Activated CD4-positive, alpha-beta memory T cell treated with anti-CD3 and anti-CD28 coated beads for 36 hours (primary cell): ENCODE data around the gene SLC35B1. TPM values are rescaled to one million over a fixed set of nuclear protein-coding genes. Genes with fewer than 3 reads are reported as not detected.
A peak's percentile ranks its signal among the peaks of the same experiment; 100 is the strongest.

Experiments used
- CTCF ChIA-PET: fragments of 350-600 bp; sonication (Branson Sonifier 250); formaldehyde crosslinking; loops from one replicate; lab custom pipeline; 2021; ENCODE audit warnings: antibody characterized with exemption, inconsistent platforms; lab: Charles Lee
- POLR2A ChIA-PET: fragments of 350-600 bp; sonication (Branson Sonifier 250); formaldehyde crosslinking; loops from one replicate; lab custom pipeline; 2021; ENCODE audit warnings: antibody characterized with exemption; lab: Charles Lee
- DNase-seq: peaks from one replicate; pipeline ENCODE4 v3.0.0-alpha.2; 2020
- H3K27ac Mint-ChIP-seq: one replicate; pipeline ENCODE4 v1.8.0; 2021; ENCODE audit warnings: mixed read lengths
- H3K27me3 Mint-ChIP-seq: one replicate; pipeline ENCODE4 v1.8.0; 2021; ENCODE audit warnings: mixed read lengths
- H3K36me3 Mint-ChIP-seq: one replicate; pipeline ENCODE4 v1.8.0; 2021; ENCODE audit warnings: mixed read lengths
- H3K4me1 Mint-ChIP-seq: one replicate; pipeline ENCODE4 v1.8.0; 2021; ENCODE audit warnings: low read depth, mixed read lengths
- H3K4me3 Mint-ChIP-seq: one replicate; pipeline ENCODE4 v1.8.0; 2021; ENCODE audit warnings: mild to moderate bottlenecking, mixed read lengths
- H3K9me3 Mint-ChIP-seq: one replicate; pipeline ENCODE4 v1.8.0; 2021; ENCODE audit warnings: mixed read lengths
- intact Hi-C: fragments of 100-400 bp; cut with micrococcal nuclease; formaldehyde crosslinking; loops from one replicate; pipeline ENCODE4 v1.15.1; 2023
- total RNA-seq, 2 experiments: library from RNA; stranded (reverse); gene quantifications; one replicate each; pipeline ENCODE4 v1.2.3, GENCODE V29; 2021

SLC35B1 gene
- total RNA-seq, 2 experiments from 2014 or later, result 48.3 to 54.1 TPM

- ChIA-PET POLR2A (no interaction called here), CTCF (interaction anchor here (1.7 to 2.1 kb wide), 2 partner anchors 23 to 26 kb away, joined by 4 to 6 read pairs; no protein-coding TSS in a partner anchor)
- Mint-ChIP-seq H3K4me3 (no peak overlapping the region), H3K27ac (peak overlapping the region; percentile 60), H3K27me3 (no peaks in the 10 kb centered on the region), H3K4me1 (peaks cover 50% of the 10 kb centered on the region), H3K9me3 (no peaks in the 10 kb centered on the region), H3K36me3 (peaks cover 8% of the 10 kb centered on the region)
- intact Hi-C loops, result loop anchor here (10.0 kb wide), 2 partner anchors 55 to 255 kb away; partner anchors contain the start of gene PHB1
- DNase-seq, result no peak
Measured at GRCh38 chr17:49670002-49670401, 37.8 kb downstream of the SLC35B1 start.

- no peak overlapping the region for H3K27ac Mint-ChIP-seq
Measured at GRCh38 chr17:49667854-49668253, 39.9 kb downstream of the SLC35B1 start.

GRCh38 chr17:49664706-49665211, 43.0 kb downstream of the SLC35B1 start:
- Mint-ChIP-seq H3K4me1 (peaks cover 43% of the 10 kb centered on the region), H3K27ac (no peak overlapping the region), H3K4me3 (no peak overlapping the region), H3K27me3 (no peaks in the 10 kb centered on the region), H3K36me3 (no peaks in the 10 kb centered on the region), H3K9me3 (no peaks in the 10 kb centered on the region)
- intact Hi-C loops, result no loop called here
- POLR2A ChIA-PET, result no interaction called here
- DNase-seq, result no peak
- CTCF ChIA-PET, result no interaction called here

More at GRCh38 chr17:49667854-49668253, 39.9 kb downstream of the SLC35B1 start:
- intact Hi-C loops, result no loop called here
- no peak for DNase-seq
- no peaks in the 10 kb centered on the region for H3K27me3 Mint-ChIP-seq
- H3K9me3 Mint-ChIP-seq, result no peaks in the 10 kb centered on the region
- H3K4me3 Mint-ChIP-seq, result no peak overlapping the region
- CTCF ChIA-PET, result no interaction called here
- POLR2A ChIA-PET, result no interaction called here
- peaks cover 48% of the 10 kb centered on the region for H3K4me1 Mint-ChIP-seq
- H3K36me3 Mint-ChIP-seq, result no peaks in the 10 kb centered on the region

- H3K4me1 Mint-ChIP-seq, result peaks cover 50% of the 10 kb centered on the region
- no peak overlapping the region for H3K27ac Mint-ChIP-seq
- no peaks in the 10 kb centered on the region for H3K9me3 Mint-ChIP-seq
- intact Hi-C loops, result no loop called here
- no peaks in the 10 kb centered on the region for H3K27me3 Mint-ChIP-seq
- ChIA-PET POLR2A (no interaction called here), CTCF (interaction anchor here (1.2 kb wide), 1 partner anchor 36 kb away, joined by 3 read pairs; no protein-coding TSS in a partner anchor)
- no peak overlapping the region for H3K4me3 Mint-ChIP-seq
- peaks cover 2% of the 10 kb centered on the region for H3K36me3 Mint-ChIP-seq
- DNase-seq, result no peak
Measured at GRCh38 chr17:49659661-49660382, 47.9 kb downstream of the SLC35B1 start.

- ChIA-PET POLR2A (no interaction called here), CTCF (no interaction called here)
- DNase-seq, result no peak
- H3K36me3 Mint-ChIP-seq, result peaks cover 2% of the 10 kb centered on the region
- peaks cover 52% of the 10 kb centered on the region for H3K4me1 Mint-ChIP-seq
- no peaks in the 10 kb centered on the region for H3K27me3 Mint-ChIP-seq
- no peak overlapping the region for H3K4me3 Mint-ChIP-seq
- intact Hi-C loops, result no loop called here
- no peaks in the 10 kb centered on the region for H3K9me3 Mint-ChIP-seq
- no peak overlapping the region for H3K27ac Mint-ChIP-seq
Measured at GRCh38 chr17:49656247-49656646, 51.5 kb downstream of the SLC35B1 start.

Other genes starting within 250 kb of the SLC35B1 start
- under 1 TPM; 0.17 to 0.21 TPM for gene NGFR, start 212.7 kb downstream of the SLC35B1 start, total RNA-seq
- under 1 TPM in 1 of 2 experiments, not detected in 1; 0.10 TPM for gene NXPH3, start 132.1 kb downstream of the SLC35B1 start, total RNA-seq
- gene SPOP, start 29.9 kb downstream of the SLC35B1 start, total RNA-seq, result 10 to 100 TPM; 53.4 to 60.0 TPM
- gene FAM117A, start 56.2 kb upstream of the SLC35B1 start, total RNA-seq, result 10 to 100 TPM; 20.9 to 21.6 TPM
- gene KAT7, start 80.7 kb upstream of the SLC35B1 start, total RNA-seq, result 10 to 100 TPM; 60.5 to 65.8 TPM
- not detected for gene TAC4, start 140.1 kb upstream of the SLC35B1 start, total RNA-seq